GM10248 (cell line): ENCODE measurements around the gene GH1.

Experiments
- CTCF ChIA-PET: fragments of 300-600 bp; sonication (Branson Sonifier 250); formaldehyde crosslinking; extraction: SDS; loops from one replicate; lab custom pipeline; 2021; ENCODE audit warnings: antibody characterized with exemption; lab: Yijun Ruan, JAX
- POLR2A ChIA-PET: fragments of 350-650 bp; sonication (Branson Sonifier 250); formaldehyde crosslinking; extraction: SDS; loops from one replicate; lab custom pipeline; 2020; ENCODE audit warnings: antibody characterized with exemption; lab: Yijun Ruan, JAX
- DNase-seq: peaks from one replicate; pipeline ENCODE4 v3.0.0; 2012; ENCODE audit errors: extremely low spot score
- CTCF ChIP-seq: IDR thresholded peaks from 2 replicates; pipeline ENCODE4 v1.5.1; 2012; ENCODE audit warnings: mild to moderate bottlenecking, low read depth; ENCODE audit errors: extremely low read depth, missing control alignments, control extremely low read depth

Gene GH1

GRCh38 chr17:63945784-63946439 is 27.3 kb upstream of the GH1 start:
- CTCF ChIA-PET = interaction anchor here (0.6 to 3.1 kb wide), 47 partner anchors 8 to 385 kb away, joined by 3 to 207 read pairs (median 6); partner anchors contain the start of genes CD79B, CSHL1, GH1 and ICAM2
- POLR2A ChIA-PET = interaction anchor here (0.9 to 1.5 kb wide), 3 partner anchors 23 to 200 kb away, joined by 5 to 11 read pairs (median 7); no protein-coding TSS in a partner anchor
- peak; percentile 9 for TF ChIP-seq CTCF
- DNase-seq = peak; percentile 69

- ChIA-PET CTCF (interaction anchor here (1.0 to 3.1 kb wide), 11 partner anchors 8 to 80 kb away, joined by 4 to 207 read pairs (median 26); partner anchors contain the start of genes CD79B, CSHL1 and GH1), POLR2A (interaction anchor here (1.4 kb wide), 1 partner anchor 201 kb away, joined by 7 read pairs; no protein-coding TSS in a partner anchor)
- no peak for TF ChIP-seq CTCF
- DNase-seq = no peak
Measured at GRCh38 chr17:63944736-63945499, 26.3 kb upstream of the GH1 start.

GRCh38 chr17:63943745-63944144 is 25.1 kb upstream of the GH1 start:
- no peak for TF ChIP-seq CTCF
- CTCF ChIA-PET = interaction anchor here (1.0 kb wide), 1 partner anchor 24 kb away, joined by 4 read pairs; no protein-coding TSS in a partner anchor
- no peak for DNase-seq
- POLR2A ChIA-PET = no interaction called here

GRCh38 chr17:63942309-63942985 is 23.8 kb upstream of the GH1 start:
- no peak for DNase-seq
- POLR2A ChIA-PET = no interaction called here
- CTCF ChIA-PET = interaction anchor here (0.8 to 1.7 kb wide), 5 partner anchors 11 to 74 kb away, joined by 3 to 6 read pairs (median 3); partner anchors contain the start of gene CSHL1
- TF ChIP-seq CTCF = no peak

GRCh38 chr17:63941751-63942150 is 23.1 kb upstream of the GH1 start:
- ChIA-PET POLR2A (no interaction called here), CTCF (interaction anchor here (0.8 to 2.2 kb wide), 5 partner anchors 17 to 87 kb away, joined by 3 to 7 read pairs (median 4); partner anchors contain the start of gene CSHL1)
- no peak for TF ChIP-seq CTCF
- DNase-seq = no peak

- TF ChIP-seq CTCF = no peak
- DNase-seq = no peak
- ChIA-PET POLR2A (no interaction called here), CTCF (interaction anchor here (1.1 to 2.2 kb wide), 3 partner anchors 37 to 88 kb away, joined by 3 to 7 read pairs (median 3); no protein-coding TSS in a partner anchor)
Measured at GRCh38 chr17:63941162-63941561, 22.5 kb upstream of the GH1 start.
